H1 (cell line): ENCODE results near the gene WDR49.

Experiments
- ATF3 ChIP-seq: IDR thresholded peaks from 2 replicates; pipeline ENCODE4 v1.6.1; 2011; ENCODE audit warnings: low read depth, mild to moderate bottlenecking, low read length; ENCODE audit not compliant: insufficient read depth
- NANOG ChIP-seq: IDR thresholded peaks from 2 replicates; pipeline ENCODE4 v1.6.1; 2011; ENCODE audit warnings: low read length, low read depth, mild to moderate bottlenecking, inconsistent platforms; ENCODE audit not compliant: insufficient read depth, poor library complexity, severe bottlenecking
- POLR2A ChIP-seq, 2 experiments: IDR thresholded peaks; 1 replicate in 1 of 2; 2 replicates in 1 of 2; pipeline ENCODE4 v1.6.1; 2011; ENCODE audit warnings: low read depth in 2 of 2, low read length in 2 of 2, mild to moderate bottlenecking in 2 of 2; ENCODE audit errors: control extremely low read depth in 1 of 2
- POLR2AphosphoS5 ChIP-seq: IDR thresholded peaks from 2 replicates; pipeline ENCODE4 v1.6.1; 2011; ENCODE audit warnings: low read depth, low read length
- SIRT6 ChIP-seq: IDR thresholded peaks from one replicate; pipeline ENCODE4 v1.7.1; 2012; ENCODE audit warnings: low read length, inconsistent platforms
- TF ChIP-seq, protein P1 (sequence below), 3 experiments: IDR thresholded peaks; 1 replicate in 2 of 3; 2 replicates in 1 of 3; pipeline versions ENCODE4 v1.5.1 to v1.6.1; 2011; ENCODE audit warnings: low read length in 3 of 3, mild to moderate bottlenecking in 3 of 3, inconsistent platforms in 2 of 3, low read depth in 1 of 3, moderate library complexity in 1 of 3; ENCODE audit not compliant: insufficient read depth in 1 of 3; ENCODE audit errors: control extremely low read depth in 1 of 3

- TF ChIP-seq POLR2AphosphoS5: no peak
- no peak for TF ChIP-seq POLR2A (IDR thresholded peaks at IDR 0.05; ENCODE audit: control extremely low read depth in 1 of 2, low read depth in 2 of 2, low read length in 2 of 2)
- no peak for TF ChIP-seq SIRT6
- TF ChIP-seq, protein P1, sequence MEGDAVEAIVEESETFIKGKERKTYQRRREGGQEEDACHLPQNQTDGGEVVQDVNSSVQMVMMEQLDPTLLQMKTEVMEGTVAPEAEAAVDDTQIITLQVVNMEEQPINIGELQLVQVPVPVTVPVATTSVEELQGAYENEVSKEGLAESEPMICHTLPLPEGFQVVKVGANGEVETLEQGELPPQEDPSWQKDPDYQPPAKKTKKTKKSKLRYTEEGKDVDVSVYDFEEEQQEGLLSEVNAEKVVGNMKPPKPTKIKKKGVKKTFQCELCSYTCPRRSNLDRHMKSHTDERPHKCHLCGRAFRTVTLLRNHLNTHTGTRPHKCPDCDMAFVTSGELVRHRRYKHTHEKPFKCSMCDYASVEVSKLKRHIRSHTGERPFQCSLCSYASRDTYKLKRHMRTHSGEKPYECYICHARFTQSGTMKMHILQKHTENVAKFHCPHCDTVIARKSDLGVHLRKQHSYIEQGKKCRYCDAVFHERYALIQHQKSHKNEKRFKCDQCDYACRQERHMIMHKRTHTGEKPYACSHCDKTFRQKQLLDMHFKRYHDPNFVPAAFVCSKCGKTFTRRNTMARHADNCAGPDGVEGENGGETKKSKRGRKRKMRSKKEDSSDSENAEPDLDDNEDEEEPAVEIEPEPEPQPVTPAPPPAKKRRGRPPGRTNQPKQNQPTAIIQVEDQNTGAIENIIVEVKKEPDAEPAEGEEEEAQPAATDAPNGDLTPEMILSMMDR (IDR thresholded peaks at IDR 0.05; ENCODE audit: control extremely low read depth in 1 of 3, insufficient read depth in 1 of 3, low read depth in 1 of 3, low read length in 3 of 3): no peak
- no peak for TF ChIP-seq ATF3
- TF ChIP-seq NANOG: no peak
Observed at GRCh38 chr3:167473863-167474262, 179.9 kb downstream of the WDR49 start, which contains the start of gene SERPINI2.
